Measurements from ENCODE around the gene CSNK1G2.

Gene CSNK1G2

GRCh38 chr19:1991018-1991913 is 50.3 kb downstream of the CSNK1G2 start:
- no peak for DNase-seq

- DNase-seq: no peak
Measured at GRCh38 chr19:1992759-1993260, 51.8 kb downstream of the CSNK1G2 start.

GRCh38 chr19:1997353-1998233 is 56.6 kb downstream of the CSNK1G2 start:
- DNase-seq: no peak

GRCh38 chr19:1998712-1999708 is 58.0 kb downstream of the CSNK1G2 start:
- no peak for DNase-seq

- no peak for DNase-seq
Measured at GRCh38 chr19:1999856-2000515, 59.0 kb downstream of the CSNK1G2 start.

GRCh38 chr19:2003874-2004273 is 62.9 kb downstream of the CSNK1G2 start:
- no peak for DNase-seq

- no peak for DNase-seq
Measured at GRCh38 chr19:2010135-2010668, 69.2 kb downstream of the CSNK1G2 start.

- no peak for DNase-seq
Measured at GRCh38 chr19:2011169-2011568, 70.2 kb downstream of the CSNK1G2 start.

- no peak for DNase-seq
Measured at GRCh38 chr19:2012941-2013682, 72.1 kb downstream of the CSNK1G2 start.

GRCh38 chr19:2013683-2013961 is 72.7 kb downstream of the CSNK1G2 start:
- no peak for DNase-seq

GRCh38 chr19:2014131-2014571 is 73.2 kb downstream of the CSNK1G2 start:
- DNase-seq: no peak

- no peak for DNase-seq
Measured at GRCh38 chr19:2014731-2015607, 74.0 kb downstream of the CSNK1G2 start.

- DNase-seq: no peak
Measured at GRCh38 chr19:2015608-2015950, 74.6 kb downstream of the CSNK1G2 start, which contains the start of gene BTBD2. TSS of gene BTBD2 (minus strand) at chr19:2015714. CDS start at chr19:2015703, 11 bp downstream.

GRCh38 chr19:2016041-2016807 is 75.3 kb downstream of the CSNK1G2 start:
- no peak for DNase-seq

GRCh38 chr19:2018752-2019151 is 77.8 kb downstream of the CSNK1G2 start:
- DNase-seq: no peak

GRCh38 chr19:2021453-2022140 is 80.6 kb downstream of the CSNK1G2 start:
- DNase-seq: no peak

GRCh38 chr19:2022289-2022688 is 81.3 kb downstream of the CSNK1G2 start:
- no peak for DNase-seq

GRCh38 chr19:2026770-2027169 is 85.8 kb downstream of the CSNK1G2 start:
- no peak for DNase-seq

Measured in DMS 273 treated with DMSO at 0.1 percent for 48 hours (cell line).